K562 (cell line): ENCODE results near the gene ENTPD8. TPM values are rescaled to one million over a fixed set of nuclear protein-coding genes. Genes with fewer than 3 reads are reported as not detected.

Experiments used
- ATAC-seq: fragments of 200-7000 bp; cut with Tn5 transposase; 3 replicates; pipeline ENCODE4 v1.9.1; 2020; ENCODE audit warnings: moderate library complexity
- BruUV-seq: library from RNA; stranded (reverse); fragments of 400-500 nt; replicated peaks from 2 replicates; lab custom pipeline; 2021; lab: Mats Ljungman, UMichigan
- CTCF ChIA-PET: fragments of 300-600 bp; formaldehyde crosslinking; extraction: SDS; loops from one replicate; lab custom pipeline; 2021; ENCODE audit warnings: low intra/inter-chr PET ratio; lab: Yijun Ruan, JAX
- POLR2A ChIA-PET: fragments of 300-600, 350-650 bp; sonication (Branson Sonifier 250); formaldehyde crosslinking; extraction: SDS; loops from one replicate; lab custom pipeline; 2021; ENCODE audit warnings: antibody characterized with exemption, inconsistent platforms; lab: Yijun Ruan, JAX
- DNase-seq, 4 experiments: peaks; one replicate each; pipeline versions ENCODE4 v3.0.0 to v3.0.0-alpha.2; 2011 to 2018; ENCODE audit warnings: low spot score in 3 of 4, mixed read lengths in 3 of 4; ENCODE audit errors: extremely low read depth in 1 of 4
- FAIRE-seq: peaks from 2 replicates; lab custom pipeline; 2011; peaks lifted over from hg19 to GRCh38; lab: Jason Lieb, UNC
- H2AFZ ChIP-seq: 2 replicates; pipeline ENCODE4 v1.6.0; 2011; ENCODE audit warnings: low read depth, low read length, control low read depth, inconsistent platforms
- H3K27ac ChIP-seq: fragments of 200-600 bp; 3 replicates; pipeline ENCODE4 v1.8.0; 2011; ENCODE audit warnings: low read depth, mild to moderate bottlenecking, control low read depth, inconsistent platforms, low read length, moderate library complexity, mixed read lengths; ENCODE audit errors: extremely low read depth
- H3K27me3 ChIP-seq, 2 experiments: fragments of 300-600 bp in 1 of 2; 2 replicates in 1 of 2; 3 replicates in 1 of 2; pipeline versions ENCODE4 v1.6.0 to v1.8.0; 2011; ENCODE audit warnings: inconsistent platforms in 2 of 2, low read length in 2 of 2, mild to moderate bottlenecking in 1 of 2, mixed read lengths in 1 of 2, moderate library complexity in 1 of 2; ENCODE audit not compliant: control insufficient read depth in 2 of 2, insufficient read depth in 2 of 2
- H3K36me3 ChIP-seq: fragments of 300-600 bp; 3 replicates; pipeline ENCODE4 v1.8.0; 2011; ENCODE audit warnings: mild to moderate bottlenecking, low read length, inconsistent platforms; ENCODE audit not compliant: control insufficient read depth, insufficient read depth
- H3K4me1 ChIP-seq, 2 experiments: fragments of 200-600 bp in 1 of 2; replicated peaks in 1 of 2; 2 replicates in 1 of 2; 3 replicates in 1 of 2; pipeline versions ENCODE4 v1.5.1 to v1.8.0; 2011; ENCODE audit warnings: inconsistent platforms in 2 of 2, low read length in 2 of 2, mild to moderate bottlenecking in 1 of 2, mixed read lengths in 1 of 2, moderate library complexity in 1 of 2; ENCODE audit not compliant: control insufficient read depth in 2 of 2, insufficient read depth in 2 of 2
- H3K4me2 ChIP-seq: 2 replicates; pipeline ENCODE4 v1.6.1; 2011; ENCODE audit warnings: low read length, control low read depth, inconsistent platforms, mixed read lengths; ENCODE audit not compliant: insufficient read depth
- H3K4me3 ChIP-seq: fragments of 200-600 bp; sonication (generic), shearing (Covaris generic); 2 replicates; pipeline ENCODE4 v1.5.1; 2016; ENCODE audit warnings: control low read depth, inconsistent platforms
- H3K79me2 ChIP-seq: fragments of 200-600 bp; 3 replicates; pipeline ENCODE4 v1.8.0; 2011; ENCODE audit warnings: low read length, inconsistent platforms; ENCODE audit not compliant: control insufficient read depth, insufficient read depth
- H3K9ac ChIP-seq, 2 experiments: 2 replicates each; pipeline versions ENCODE4 v1.6.0 to v1.6.1; 2011; ENCODE audit warnings: low read depth in 2 of 2, low read length in 2 of 2, control low read depth in 1 of 2, inconsistent platforms in 1 of 2, mild to moderate bottlenecking in 1 of 2, mixed read lengths in 1 of 2; ENCODE audit not compliant: insufficient read depth in 1 of 2
- H3K9me1 ChIP-seq: one replicate; pipeline ENCODE4 v1.6.0; 2011; ENCODE audit warnings: inconsistent platforms, mild to moderate bottlenecking, low read length, moderate library complexity; ENCODE audit not compliant: control insufficient read depth, insufficient read depth
- H3K9me3 ChIP-seq: replicated peaks from 2 replicates; pipeline ENCODE4 v1.5.1; 2011; ENCODE audit warnings: low read depth, low read length, inconsistent platforms; ENCODE audit not compliant: control insufficient read depth, insufficient read depth
- H4K20me1 ChIP-seq: replicated peaks from 2 replicates; pipeline ENCODE4 v1.6.1; 2011; ENCODE audit warnings: low read length, inconsistent platforms, mixed read lengths; ENCODE audit not compliant: control insufficient read depth, insufficient read depth
- ATF4 ChIP-seq: fragments of 450-650 bp; formaldehyde crosslinking; IDR thresholded peaks from 2 replicates; pipeline ENCODE4 v1.4.0; 2022; ENCODE audit warnings: mild to moderate bottlenecking, moderate library complexity
- CBFB ChIP-seq: sonication (generic); formaldehyde crosslinking; IDR thresholded peaks from 2 replicates; pipeline ENCODE4 v1.4.0; 2020; ENCODE audit warnings: mild to moderate bottlenecking, missing genetic modification reagents
- GATA2 ChIP-seq: sonication (generic); formaldehyde crosslinking; IDR thresholded peaks from 2 replicates; pipeline ENCODE4 v1.4.0; 2020; ENCODE audit warnings: mild to moderate bottlenecking, missing genetic modification reagents
- PHF21A ChIP-seq: fragments of 450-650 bp; IDR thresholded peaks from 2 replicates; pipeline ENCODE4 v1.6.1; 2017; ENCODE audit warnings: low read depth, borderline replicate concordance
- PHF8 ChIP-seq: fragments of 200-600 bp; sonication (generic); IDR thresholded peaks from 2 replicates; pipeline ENCODE4 v1.6.1; 2012; ENCODE audit warnings: mixed run types, mild to moderate bottlenecking, inconsistent platforms, low read length, moderate library complexity, borderline replicate concordance
- STAT5B ChIP-seq: fragments of 250-450 bp; sonication (Bioruptor Pico); IDR thresholded peaks from 2 replicates; pipeline ENCODE4 v1.8.0; 2021; ENCODE audit warnings: mild to moderate bottlenecking, inconsistent platforms
- ZBTB17 ChIP-seq: fragments of 450-650 bp; formaldehyde crosslinking; IDR thresholded peaks from 2 replicates; pipeline ENCODE4 v1.4.0; 2020; ENCODE audit warnings: mild to moderate bottlenecking
- ZBTB8A ChIP-seq: fragments of 450-650 bp; IDR thresholded peaks from 2 replicates; pipeline ENCODE4 v1.6.1; 2018; ENCODE audit warnings: mild to moderate bottlenecking, moderate library complexity; ENCODE audit not compliant: partially characterized antibody
- ZNF121 ChIP-seq: sonication (generic); formaldehyde crosslinking; conservative IDR thresholded peaks from 2 replicates; pipeline ENCODE4 v1.8.0; 2022; ENCODE audit warnings: missing genetic modification reagents
- ZNF174 ChIP-seq: fragments of 250-450 bp; sonication (Bioruptor Pico); IDR thresholded peaks from 2 replicates; pipeline ENCODE4 v1.4.0; 2020; ENCODE audit warnings: mild to moderate bottlenecking
- ZNF232 ChIP-seq: sonication (generic); formaldehyde crosslinking; IDR thresholded peaks from 2 replicates; pipeline ENCODE4 v1.8.0; 2022; ENCODE audit warnings: mild to moderate bottlenecking, missing genetic modification reagents
- ZNF766 ChIP-seq: fragments of 200-800 bp; sonication (Bioruptor generic); conservative IDR thresholded peaks from 2 replicates; pipeline ENCODE4 v1.6.1; 2016; ENCODE audit warnings: missing genetic modification characterization, missing compliant biosample characterization
- WGBS: fragments of 100-300 bp; shearing (Covaris generic); methylation state at CpG from one replicate; pipeline ENCODE4 v1.1.6; 2016; ENCODE audit warnings: low coverage, mixed read lengths; ENCODE audit not compliant: insufficient coverage; ENCODE audit errors: missing lambda C conversion rate; 5-methylcytosine and 5-hydroxymethylcytosine counted together
- in situ Hi-C: fragments of 300-500 bp; cut with MboI; formaldehyde crosslinking; loops from 4 replicates; pipeline ENCODE4 v1.15.0; 2018; ENCODE audit warnings: inconsistent platforms, mixed read lengths
- intact Hi-C: fragments of 100-400 bp; cut with micrococcal nuclease; formaldehyde crosslinking; loops from 2 replicates; pipeline ENCODE4 v1.14.2; 2022
- polyA plus RNA-seq, 8 experiments: library from polyadenylated mRNA; depleted of rRNA in 4 of 8; stranded (reverse) in 5 of 8; unstranded in 3 of 8; fragments of >200 nt; fragmentation: Nextera tagmentation in 2 of 8; fragmentation: Illumina TruSeq in 1 of 8; extraction: Ambion mirVana in 2 of 8; extraction: Trizol in 1 of 8; gene quantifications; 2 replicates each; pipeline versions ENCODE4 v1.2.1 to v1.2.3, GENCODE V29; 2011 to 2014; ENCODE audit warnings: inconsistent platforms in 1 of 8, missing spikeins in 1 of 8
- total RNA-seq, 7 experiments: library from RNA; depleted of rRNA in 6 of 7; stranded (reverse); fragments of >200 nt in 6 of 7; fragmentation: Illumina TruSeq in 2 of 7; extraction: Trizol in 2 of 7; gene quantifications; 2 replicates each; pipeline versions ENCODE4 v1.2.1 to v1.2.3, GENCODE V29; 2011 to 2021; ENCODE audit warnings: low replicate concordance in 1 of 7
- TF ChIP-seq, protein P1 (sequence below), 2 experiments: fragments of 450-650 bp; IDR thresholded peaks; 2 replicates each; pipeline ENCODE4 v1.6.1; 2016; ENCODE audit warnings: mild to moderate bottlenecking in 2 of 2, borderline replicate concordance in 1 of 2, low read depth in 1 of 2, moderate library complexity in 1 of 2

The ENTPD8 gene
- total and polyA plus RNA-seq, 9 of the 15 experiments (the other 6 are each of a cell fraction or from before 2014, with no cell fraction given): 0.06 to 0.27 (median 0.19) TPM; not detected in 5

DNA sequence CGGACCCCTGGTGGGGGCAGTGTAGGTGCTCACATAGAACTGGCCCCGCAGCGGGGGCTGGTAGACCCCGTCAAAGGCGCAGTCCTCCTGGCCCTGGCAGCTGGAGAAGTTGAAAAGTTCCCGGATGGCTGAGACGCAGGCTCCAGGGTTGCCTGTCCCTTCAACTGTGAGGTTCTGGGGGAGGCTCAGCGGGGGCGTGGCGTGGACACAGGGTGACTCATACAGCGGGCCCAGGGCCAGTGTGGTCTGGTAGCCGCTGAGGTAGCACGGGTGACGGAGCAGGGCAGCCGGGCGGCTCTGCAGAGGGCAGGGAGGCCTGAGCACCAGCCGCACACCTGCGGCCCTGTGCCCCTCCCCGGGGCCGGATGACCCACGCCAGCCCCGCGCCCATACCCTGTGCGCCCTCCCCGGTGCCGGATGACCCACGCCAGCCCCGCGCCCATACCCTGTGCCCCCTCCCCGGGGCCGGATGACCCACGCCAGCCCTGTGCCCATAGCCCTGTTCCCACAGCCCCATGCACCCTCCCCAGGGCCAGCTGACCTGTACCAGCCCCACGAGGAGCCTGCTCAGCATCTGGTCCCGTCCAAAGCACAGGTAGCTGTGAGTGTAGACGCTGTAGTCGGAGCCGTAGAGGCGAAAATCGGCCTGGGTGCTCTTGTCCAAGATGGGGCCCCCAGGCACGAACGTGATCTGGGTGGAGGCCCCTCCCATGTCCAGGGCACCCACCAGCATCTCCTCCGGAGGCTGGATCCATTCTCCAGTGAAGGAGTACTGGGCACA lies 5.0 kb downstream of the ENTPD8 start:
- ChIA-PET POLR2A (interaction anchor here (1.0 to 3.5 kb wide), 4 partner anchors 8 to 197 kb away, joined by 3 to 21 read pairs (median 4); partner anchors contain the start of genes EXD3 and NOXA1), CTCF (no interaction called here)
- Histone ChIP-seq H4K20me1 (no peaks in the 10 kb centered on the region), H3K4me2 (peak overlapping the region; percentile 50), H2AFZ (peak overlapping the region; percentile 74), H3K27me3 (no peaks in the 10 kb centered on the region), H3K27ac (peak overlapping the region; percentile 78; the same call in 2 of the 3 replicates), H3K79me2 (no peaks in the 10 kb centered on the region), H3K9me1 (no peaks in the 10 kb centered on the region), H3K36me3 (no peaks in the 10 kb centered on the region), H3K9me3 (no peaks in the 10 kb centered on the region), H3K4me1 (peaks cover 14 to 79% of the 10 kb centered on the region in 2 experiments; a peak in 4 of 5 replicates), H3K9ac (peak overlapping the region; percentile 69 to 91), H3K4me3 (no peak overlapping the region; the same call in 1 of the 2 replicates)
- DNase-seq: peak; percentile 88 to 94 (median 91)
- in situ Hi-C loops (no loop called here), intact Hi-C loops (no loop called here)
- no TSS peak for BruUV-seq
- peak; percentile 96 for ATAC-seq
- FAIRE-seq: peak; percentile 94
- WGBS: 31% methylated on average over 36 of the region's 42 CpGs
- TF ChIP-seq CBFB (CRISPR knock-in tag): no peak
- TF ChIP-seq STAT5B (CRISPR knock-in tag): no peak
- TF ChIP-seq ZBTB8A: no peak
- no peak for TF ChIP-seq ZBTB17 (CRISPR knock-in tag)
- no peak for TF ChIP-seq ZNF232 (CRISPR knock-in tag)
- no peak for TF ChIP-seq ZNF766 (CRISPR knock-in tag)
- TF ChIP-seq ZNF121 (CRISPR knock-in tag): no peak; the same call in 1 of the 2 replicates
- peak; percentile 46; the same call in 1 of the 2 replicates for TF ChIP-seq PHF8
- TF ChIP-seq, protein P1, sequence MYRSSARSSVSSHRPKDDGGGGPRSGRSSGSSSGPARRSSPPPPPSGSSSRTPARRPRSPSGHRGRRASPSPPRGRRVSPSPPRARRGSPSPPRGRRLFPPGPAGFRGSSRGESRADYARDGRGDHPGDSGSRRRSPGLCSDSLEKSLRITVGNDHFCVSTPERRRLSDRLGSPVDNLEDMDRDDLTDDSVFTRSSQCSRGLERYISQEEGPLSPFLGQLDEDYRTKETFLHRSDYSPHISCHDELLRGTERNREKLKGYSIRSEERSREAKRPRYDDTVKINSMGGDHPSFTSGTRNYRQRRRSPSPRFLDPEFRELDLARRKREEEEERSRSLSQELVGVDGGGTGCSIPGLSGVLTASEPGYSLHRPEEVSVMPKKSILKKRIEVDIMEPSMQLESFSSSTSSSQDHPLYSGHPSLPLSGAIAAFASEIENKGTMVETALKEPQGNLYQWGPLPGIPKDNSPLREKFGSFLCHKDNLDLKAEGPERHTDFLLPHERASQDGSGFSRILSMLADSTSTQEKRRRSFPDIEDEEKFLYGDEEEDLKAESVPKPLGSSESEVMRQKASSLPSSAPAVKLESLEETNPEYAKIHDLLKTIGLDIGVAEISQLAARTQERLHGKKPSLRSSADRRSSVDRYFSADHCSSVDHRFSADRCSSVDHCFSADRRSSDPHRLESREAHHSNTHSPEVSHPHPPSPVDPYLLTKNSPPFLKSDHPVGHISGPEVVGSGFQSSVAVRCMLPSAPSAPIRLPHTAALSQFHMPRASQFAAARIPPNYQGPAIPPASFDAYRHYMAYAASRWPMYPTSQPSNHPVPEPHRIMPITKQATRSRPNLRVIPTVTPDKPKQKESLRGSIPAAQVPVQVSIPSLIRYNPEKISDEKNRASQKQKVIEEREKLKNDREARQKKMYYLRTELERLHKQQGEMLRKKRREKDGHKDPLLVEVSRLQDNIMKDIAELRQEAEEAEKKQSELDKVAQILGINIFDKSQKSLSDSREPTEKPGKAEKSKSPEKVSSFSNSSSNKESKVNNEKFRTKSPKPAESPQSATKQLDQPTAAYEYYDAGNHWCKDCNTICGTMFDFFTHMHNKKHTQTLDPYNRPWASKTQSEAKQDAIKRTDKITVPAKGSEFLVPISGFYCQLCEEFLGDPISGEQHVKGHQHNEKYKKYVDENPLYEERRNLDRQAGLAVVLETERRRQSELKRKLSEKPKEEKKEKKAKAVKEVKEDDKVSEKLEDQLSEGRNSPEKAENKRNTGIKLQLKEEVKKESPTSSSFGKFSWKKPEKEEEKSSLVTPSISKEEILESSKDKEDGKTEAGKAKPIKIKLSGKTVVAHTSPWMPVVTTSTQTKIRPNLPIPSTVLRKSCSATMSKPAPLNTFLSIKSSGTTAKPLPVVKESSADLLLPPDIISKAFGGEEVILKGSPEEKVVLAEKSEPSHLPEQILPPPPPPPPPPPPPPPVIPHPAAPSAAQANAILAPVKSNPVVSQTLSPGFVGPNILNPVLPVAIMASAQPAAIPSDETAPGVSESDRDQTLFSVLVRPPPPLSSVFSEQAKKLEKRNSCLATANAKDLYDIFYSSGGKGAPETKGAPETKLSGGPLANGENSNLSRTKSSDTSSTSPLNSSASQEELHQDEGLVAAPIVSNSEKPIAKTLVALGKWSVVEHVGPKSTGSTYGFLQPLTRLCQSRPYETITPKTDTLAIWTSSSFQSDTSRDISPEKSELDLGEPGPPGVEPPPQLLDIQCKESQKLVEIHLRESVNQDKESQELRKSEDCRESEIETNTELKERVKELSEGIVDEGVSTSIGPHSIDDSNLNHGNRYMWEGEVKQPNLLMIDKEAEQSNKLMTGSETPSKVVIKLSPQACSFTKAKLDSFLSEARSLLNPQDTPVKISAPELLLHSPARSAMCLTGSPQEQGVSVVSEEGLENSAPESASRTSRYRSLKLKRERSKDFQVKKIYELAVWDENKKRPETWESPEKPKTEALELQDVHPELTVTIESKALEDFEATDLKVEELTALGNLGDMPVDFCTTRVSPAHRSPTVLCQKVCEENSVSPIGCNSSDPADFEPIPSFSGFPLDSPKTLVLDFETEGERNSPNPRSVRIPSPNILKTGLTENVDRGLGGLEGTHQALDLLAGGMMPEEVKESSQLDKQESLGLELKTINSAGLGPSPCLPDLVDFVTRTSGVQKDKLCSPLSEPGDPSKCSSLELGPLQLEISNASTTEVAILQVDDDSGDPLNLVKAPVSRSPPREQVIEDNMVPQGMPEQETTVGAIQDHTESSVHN (IDR thresholded peaks at IDR 0.05; ENCODE audit: borderline replicate concordance in 1 of 2, low read depth in 1 of 2): no peak
- no peak for TF ChIP-seq ZNF174 (CRISPR knock-in tag)
- TF ChIP-seq GATA2 (CRISPR knock-in tag): no peak
- no peak for TF ChIP-seq PHF21A
- TF ChIP-seq ATF4: 0 out of 2 replicates have a peak, but pooled peaks have one; percentile 38
